Parathyroid adenoma (tissue), 2 donors: ENCODE data around the gene CTRB1.

Experiments
- H2AFZ ChIP-seq: fragments of 300-600 bp; sonication (generic); one replicate; pipeline ENCODE4 v1.7.0; 2017; ENCODE audit warnings: antibody characterized with exemption, mild to moderate bottlenecking
- H3K27ac ChIP-seq: fragments of 300-600 bp; sonication (generic); one replicate; pipeline ENCODE4 v1.7.0; 2017
- H3K27me3 ChIP-seq: fragments of 300-600 bp; sonication (generic); one replicate; pipeline ENCODE4 v1.7.0; 2017; ENCODE audit warnings: low read length; ENCODE audit not compliant: control insufficient read depth, insufficient read depth
- H3K36me3 ChIP-seq: fragments of 300-600 bp; sonication (generic); one replicate; pipeline ENCODE4 v1.7.0; 2017; ENCODE audit warnings: low read length; ENCODE audit not compliant: control insufficient read depth, insufficient read depth
- H3K4me1 ChIP-seq: fragments of 300-600 bp; sonication (generic); one replicate; pipeline ENCODE4 v1.7.0; 2017; ENCODE audit warnings: control low read depth
- H3K4me2 ChIP-seq: fragments of 300-600 bp; sonication (generic); one replicate; pipeline ENCODE4 v1.7.0; 2017; ENCODE audit warnings: low read length
- H3K4me3 ChIP-seq: fragments of 300-600 bp; sonication (generic); one replicate; pipeline ENCODE4 v1.7.0; 2017; ENCODE audit warnings: low read depth, low read length
- H3K79me2 ChIP-seq: fragments of 300-600 bp; sonication (generic); one replicate; pipeline ENCODE4 v1.7.0; 2017; ENCODE audit warnings: control low read depth
- H3K9ac ChIP-seq: fragments of 300-600 bp; sonication (generic); one replicate; pipeline ENCODE4 v1.7.0; 2017; ENCODE audit warnings: mild to moderate bottlenecking
- H3K9me3 ChIP-seq: fragments of 300-600 bp; sonication (generic); one replicate; pipeline ENCODE4 v1.7.0; 2017; ENCODE audit warnings: low read length; ENCODE audit not compliant: control insufficient read depth
- CTCF ChIP-seq: fragments of 300-600 bp; sonication (generic); IDR thresholded peaks from one replicate; pipeline ENCODE4 v1.7.0; 2017; ENCODE audit warnings: antibody characterized with exemption, mild to moderate bottlenecking
- donor health status: primary hyperparathyroidism.

Gene CTRB1

GRCh38 chr16:75192606-75193264 lies 26.1 kb upstream of the CTRB1 start:
- Histone ChIP-seq H3K79me2 (no peaks in the 10 kb centered on the region), H3K27ac (no peak overlapping the region), H3K4me1 (no peaks in the 10 kb centered on the region), H2AFZ (no peak overlapping the region), H3K9me3 (no peaks in the 10 kb centered on the region), H3K36me3 (no peaks in the 10 kb centered on the region), H3K27me3 (no peaks in the 10 kb centered on the region), H3K4me2 (no peak overlapping the region), H3K9ac (no peak overlapping the region), H3K4me3 (no peak overlapping the region)
- TF ChIP-seq CTCF: no peak

GRCh38 chr16:75193265-75193650 lies 25.5 kb upstream of the CTRB1 start:
- H3K36me3 ChIP-seq: no peaks in the 10 kb centered on the region
- no peak for TF ChIP-seq CTCF
- no peaks in the 10 kb centered on the region for H3K4me1 ChIP-seq
- H3K4me2 ChIP-seq: no peak overlapping the region
- no peaks in the 10 kb centered on the region for H3K9me3 ChIP-seq
- H3K9ac ChIP-seq: no peak overlapping the region
- H3K27ac ChIP-seq: no peak overlapping the region
- H3K4me3 ChIP-seq: no peak overlapping the region
- H2AFZ ChIP-seq: no peak overlapping the region
- H3K79me2 ChIP-seq: no peaks in the 10 kb centered on the region
- H3K27me3 ChIP-seq: no peaks in the 10 kb centered on the region

GRCh38 chr16:75193730-75194444 lies 24.9 kb upstream of the CTRB1 start:
- H3K36me3 ChIP-seq: no peaks in the 10 kb centered on the region
- no peaks in the 10 kb centered on the region for H3K79me2 ChIP-seq
- no peaks in the 10 kb centered on the region for H3K9me3 ChIP-seq
- H2AFZ ChIP-seq: no peak overlapping the region
- H3K4me3 ChIP-seq: no peak overlapping the region
- no peak overlapping the region for H3K4me2 ChIP-seq
- H3K4me1 ChIP-seq: no peaks in the 10 kb centered on the region
- H3K27ac ChIP-seq: no peak overlapping the region
- TF ChIP-seq CTCF: no peak
- no peaks in the 10 kb centered on the region for H3K27me3 ChIP-seq
- no peak overlapping the region for H3K9ac ChIP-seq

- Histone ChIP-seq H3K27ac (no peak overlapping the region), H3K9ac (no peak overlapping the region), H2AFZ (no peak overlapping the region), H3K27me3 (no peaks in the 10 kb centered on the region), H3K9me3 (no peaks in the 10 kb centered on the region), H3K4me1 (no peaks in the 10 kb centered on the region), H3K4me2 (no peak overlapping the region), H3K79me2 (no peaks in the 10 kb centered on the region), H3K4me3 (no peak overlapping the region), H3K36me3 (no peaks in the 10 kb centered on the region)
- TF ChIP-seq CTCF: no peak
Observed at GRCh38 chr16:75195811-75196790, 22.7 kb upstream of the CTRB1 start.
